HUES6 (cell line): ENCODE data around the gene PRKG1.
A peak's percentile ranks its signal among the peaks of the same experiment; 100 is the strongest.

Experiments
- H3K27ac ChIP-seq: 2 replicates; pipeline ENCODE4 v1.7.0; 2013; ENCODE audit warnings: low read depth, mild to moderate bottlenecking, low read length, inconsistent platforms
- H3K27me3 ChIP-seq: 2 replicates; pipeline ENCODE4 v1.6.1; 2013; ENCODE audit warnings: low read length; ENCODE audit not compliant: control insufficient read depth, insufficient read depth
- H3K36me3 ChIP-seq: 2 replicates; pipeline ENCODE4 v1.6.1; 2013; ENCODE audit warnings: low read length; ENCODE audit not compliant: control insufficient read depth, insufficient read depth
- H3K4me1 ChIP-seq: 2 replicates; pipeline ENCODE4 v1.6.1; 2013; ENCODE audit warnings: low read length; ENCODE audit not compliant: control insufficient read depth, insufficient read depth
- H3K4me3 ChIP-seq: 2 replicates; pipeline ENCODE4 v1.5.1; 2013; ENCODE audit warnings: low read depth, low read length
- H3K9ac ChIP-seq: one replicate; pipeline ENCODE4 v1.6.1; 2013; ENCODE audit warnings: mild to moderate bottlenecking, low read length
- H3K9me3 ChIP-seq: 2 replicates; pipeline ENCODE4 v1.6.1; 2013; ENCODE audit warnings: low read depth, low read length; ENCODE audit not compliant: control insufficient read depth, insufficient read depth

Gene PRKG1

GRCh38 chr10:52115823-52116222 is 1041.5 kb downstream of the PRKG1 start:
- no peak overlapping the region for H3K4me3 ChIP-seq
- H3K27me3 ChIP-seq, result no peaks in the 10 kb centered on the region
- H3K36me3 ChIP-seq, result no peaks in the 10 kb centered on the region
- peaks cover 7% of the 10 kb centered on the region; the same call in 1 of the 2 replicates for H3K4me1 ChIP-seq
- 0 out of 2 replicates have a peak overlapping the region, but pooled peaks have one; percentile 31 for H3K27ac ChIP-seq
- no peak overlapping the region for H3K9ac ChIP-seq
- no peaks in the 10 kb centered on the region for H3K9me3 ChIP-seq

DNA sequence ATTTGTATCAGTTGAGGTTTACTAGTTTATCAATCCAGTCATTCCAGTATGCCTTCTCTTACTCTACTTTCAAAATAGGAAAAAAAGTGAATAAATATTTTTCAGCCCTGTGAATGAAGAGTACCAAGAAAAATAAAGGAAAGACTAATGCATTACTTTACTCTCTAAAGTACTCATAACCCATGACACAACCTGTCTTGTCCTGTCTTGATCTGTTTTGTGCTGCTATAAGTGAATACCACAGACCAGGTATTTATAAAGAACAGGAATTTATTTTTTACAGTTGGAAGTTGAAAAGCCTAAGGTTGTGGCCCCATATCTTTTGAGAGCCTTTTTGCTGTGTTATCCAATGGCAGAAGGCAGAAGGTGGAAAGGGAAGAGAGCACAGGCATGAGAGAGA is 1045.2 kb downstream of the PRKG1 start:
- no peaks in the 10 kb centered on the region for H3K27me3 ChIP-seq
- no peak overlapping the region for H3K4me3 ChIP-seq

DNA sequence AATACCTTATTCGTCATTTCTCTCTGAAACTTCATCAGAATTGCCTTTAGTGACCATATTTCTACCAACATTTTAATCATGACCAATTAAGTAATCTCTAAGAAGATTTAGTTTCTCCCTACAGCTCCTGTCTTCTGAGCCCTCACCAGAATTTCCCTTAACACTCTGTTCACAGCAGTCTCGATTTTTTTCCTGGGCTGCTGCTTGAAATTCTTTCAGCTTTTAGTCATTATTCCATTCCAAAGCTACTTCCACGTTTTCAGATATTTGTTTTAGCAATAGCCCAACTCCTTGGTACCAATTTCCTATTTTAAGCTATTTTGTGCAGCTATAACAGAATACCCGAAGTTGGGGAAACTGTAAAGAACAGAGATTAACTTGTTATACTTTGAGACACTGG is 1047.4 kb downstream of the PRKG1 start:
- Histone ChIP-seq H3K36me3 (no peaks in the 10 kb centered on the region), H3K27me3 (no peaks in the 10 kb centered on the region), H3K9me3 (no peaks in the 10 kb centered on the region), H3K4me1 (no peaks in the 10 kb centered on the region), H3K4me3 (no peak overlapping the region), H3K9ac (no peak overlapping the region), H3K27ac (no peak overlapping the region)

More for the DNA sequence above, 1045.2 kb downstream of the PRKG1 start:
- no peak overlapping the region for H3K9ac ChIP-seq
- no peaks in the 10 kb centered on the region for H3K4me1 ChIP-seq
- no peak overlapping the region for H3K27ac ChIP-seq
- H3K9me3 ChIP-seq, result no peaks in the 10 kb centered on the region
- no peaks in the 10 kb centered on the region for H3K36me3 ChIP-seq

- no peak overlapping the region for H3K4me3 ChIP-seq
- no peaks in the 10 kb centered on the region for H3K36me3 ChIP-seq
- no peaks in the 10 kb centered on the region for H3K9me3 ChIP-seq
- no peaks in the 10 kb centered on the region for H3K27me3 ChIP-seq
- H3K4me1 ChIP-seq, result peaks cover 3% of the 10 kb centered on the region; the same call in 1 of the 2 replicates
- H3K27ac ChIP-seq, result no peak overlapping the region
- H3K9ac ChIP-seq, result no peak overlapping the region
Measured at GRCh38 chr10:52128056-52128683, 1053.9 kb downstream of the PRKG1 start.

GRCh38 chr10:52129410-52130178 is 1055.3 kb downstream of the PRKG1 start:
- Histone ChIP-seq H3K27me3 (no peaks in the 10 kb centered on the region), H3K9ac (no peak overlapping the region), H3K4me1 (peaks cover 3% of the 10 kb centered on the region; the same call in 1 of the 2 replicates), H3K4me3 (no peak overlapping the region), H3K27ac (no peak overlapping the region), H3K9me3 (no peaks in the 10 kb centered on the region), H3K36me3 (no peaks in the 10 kb centered on the region)

GRCh38 chr10:52135101-52135500 is 1060.8 kb downstream of the PRKG1 start:
- no peaks in the 10 kb centered on the region for H3K9me3 ChIP-seq

GRCh38 chr10:52136921-52137320 is 1062.6 kb downstream of the PRKG1 start:
- no peak overlapping the region for H3K9ac ChIP-seq
- H3K36me3 ChIP-seq, result no peaks in the 10 kb centered on the region
- H3K4me3 ChIP-seq, result no peak overlapping the region
- H3K9me3 ChIP-seq, result no peaks in the 10 kb centered on the region
- no peaks in the 10 kb centered on the region for H3K4me1 ChIP-seq
- H3K27me3 ChIP-seq, result no peaks in the 10 kb centered on the region
- H3K27ac ChIP-seq, result no peak overlapping the region

More at GRCh38 chr10:52135101-52135500, 1060.8 kb downstream of the PRKG1 start:
- H3K27ac ChIP-seq, result no peak overlapping the region
- no peaks in the 10 kb centered on the region for H3K27me3 ChIP-seq
- no peaks in the 10 kb centered on the region for H3K36me3 ChIP-seq
- H3K4me1 ChIP-seq, result no peaks in the 10 kb centered on the region
- H3K9ac ChIP-seq, result no peak overlapping the region
- H3K4me3 ChIP-seq, result no peak overlapping the region

DNA sequence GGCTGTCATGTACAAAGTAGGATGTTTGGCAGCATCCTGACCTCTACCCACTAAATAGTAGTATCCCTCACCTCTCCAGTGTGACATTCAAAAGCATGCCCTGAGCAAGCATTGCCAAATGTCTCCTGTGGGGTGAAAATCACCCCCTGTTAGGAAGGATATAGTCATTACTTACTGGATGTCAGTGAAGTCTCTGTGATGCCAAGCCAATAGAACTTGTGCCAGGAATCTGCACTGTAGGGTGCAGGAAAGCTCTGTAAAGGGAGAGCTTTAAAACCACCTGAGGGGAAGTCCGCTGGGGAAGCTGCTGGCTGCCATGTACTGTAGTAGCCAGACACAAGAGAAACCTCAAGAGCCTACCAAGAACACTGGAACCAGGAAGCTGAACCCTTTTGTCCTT is 1069.1 kb downstream of the PRKG1 start:
- no peaks in the 10 kb centered on the region for H3K27me3 ChIP-seq

DNA sequence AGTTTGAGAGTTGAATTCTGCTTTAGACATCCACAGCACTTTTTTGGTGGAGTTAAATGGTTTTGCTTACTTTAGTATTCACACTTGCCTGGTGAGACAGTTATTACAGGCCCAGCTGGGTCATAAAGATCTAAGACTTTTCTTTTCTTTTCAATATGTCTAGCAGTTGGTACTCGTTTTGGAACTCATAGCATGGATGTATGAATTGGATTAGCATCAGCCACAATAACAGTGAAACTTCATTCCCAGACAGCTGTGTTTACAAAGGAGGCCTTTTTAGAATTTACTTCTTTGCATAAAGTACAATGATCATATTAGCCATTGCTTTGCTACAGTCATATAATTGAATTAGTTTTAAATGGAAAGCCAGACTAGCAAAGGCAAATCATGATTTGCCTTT is 1071.3 kb downstream of the PRKG1 start:
- Histone ChIP-seq H3K9ac (no peak overlapping the region), H3K27ac (no peak overlapping the region), H3K9me3 (no peaks in the 10 kb centered on the region), H3K36me3 (no peaks in the 10 kb centered on the region), H3K4me3 (no peak overlapping the region), H3K4me1 (no peaks in the 10 kb centered on the region; the same call in 1 of the 2 replicates), H3K27me3 (no peaks in the 10 kb centered on the region)

More for the DNA sequence above, 1069.1 kb downstream of the PRKG1 start:
- Histone ChIP-seq H3K36me3 (no peaks in the 10 kb centered on the region), H3K27ac (no peak overlapping the region), H3K4me3 (no peak overlapping the region), H3K9me3 (no peaks in the 10 kb centered on the region), H3K9ac (no peak overlapping the region), H3K4me1 (no peaks in the 10 kb centered on the region; the same call in 1 of the 2 replicates)

- H3K27ac ChIP-seq, result no peak overlapping the region
- H3K9me3 ChIP-seq, result no peaks in the 10 kb centered on the region
- no peaks in the 10 kb centered on the region for H3K27me3 ChIP-seq
- H3K36me3 ChIP-seq, result no peaks in the 10 kb centered on the region
- H3K9ac ChIP-seq, result no peak overlapping the region
- H3K4me3 ChIP-seq, result no peak overlapping the region
- H3K4me1 ChIP-seq, result no peaks in the 10 kb centered on the region; the same call in 1 of the 2 replicates
Measured at GRCh38 chr10:52146766-52147165, 1072.5 kb downstream of the PRKG1 start.

DNA sequence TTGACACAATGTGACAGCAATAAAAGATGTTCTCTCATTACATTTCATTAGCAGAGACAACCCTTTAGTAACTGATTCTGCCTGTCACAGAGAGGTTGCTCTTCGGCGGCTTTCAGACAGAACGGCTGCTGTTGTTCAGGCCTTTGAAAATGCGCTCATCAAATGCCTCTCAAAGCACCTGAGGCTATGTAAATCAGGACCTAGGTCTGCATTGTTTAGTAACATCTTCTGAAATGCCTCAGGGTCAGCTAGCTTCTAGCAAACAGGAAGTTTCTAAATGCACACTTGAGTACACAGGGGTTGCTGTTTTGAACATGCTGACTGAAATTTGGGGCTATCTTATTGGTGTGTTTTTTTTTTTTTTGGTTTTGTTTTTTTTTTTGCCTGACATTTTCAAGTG is 1096.5 kb downstream of the PRKG1 start:
- Histone ChIP-seq H3K27ac (peak overlapping the region; percentile 76), H3K36me3 (no peaks in the 10 kb centered on the region), H3K9me3 (peaks cover 10% of the 10 kb centered on the region; the same call in 1 of the 2 replicates), H3K9ac (no peak overlapping the region), H3K4me3 (no peak overlapping the region), H3K27me3 (no peaks in the 10 kb centered on the region), H3K4me1 (peaks cover 24% of the 10 kb centered on the region)
